ENCODE results near the gene SSU72. TPM values are rescaled to one million over a fixed set of nuclear protein-coding genes. Genes with fewer than 3 reads are reported as not detected.

The SSU72 gene
- total RNA-seq, 1 experiment from 2014 or later: 179 TPM

GRCh38 chr1:1618396-1619068, 43.9 kb upstream of the SSU72 start:
- no peaks in the 10 kb centered on the region for H3K79me2 ChIP-seq (ENCODE audit: insufficient read depth, low read length)
- Mint-ChIP-seq H3K36me3 (ENCODE audit: insufficient read depth in 1 of 3, low read depth in 3 of 3) (peaks cover 2 to 13% (median 6%) of the 10 kb centered on the region in 3 experiments; a peak in 6 of 7 replicates), H3K27me3 (ENCODE audit: low read depth) (no peaks in the 10 kb centered on the region; the same call in 1 of the 2 replicates), H3K4me3 (no peak overlapping the region), H3K27ac (no peak overlapping the region), H3K9me3 (no peaks in the 10 kb centered on the region; a peak in 1 of 5 replicates), H3K4me1 (peaks cover 14 to 18% of the 10 kb centered on the region in 2 experiments)
- H3K4ac ChIP-seq (ENCODE audit: low read depth, low read length): no peak overlapping the region
- DNase-seq: no peak
- no peak overlapping the region for H4K5ac ChIP-seq (ENCODE audit: insufficient read length, low read depth, low read length)
- no peak overlapping the region for H2AFZ ChIP-seq (ENCODE audit: low read length)
- no peak overlapping the region for H2AK5ac ChIP-seq (ENCODE audit: insufficient read length, low read length)
- H2BK20ac ChIP-seq (ENCODE audit: low read depth, low read length, poor library complexity, severe bottlenecking): no peak overlapping the region
- H4K91ac ChIP-seq (ENCODE audit: insufficient read length, low read depth, low read length): no peak overlapping the region
- whole genome bisulfite sequencing (ENCODE audit: extremely low coverage, insufficient read length, low lambda C conversion rate): no CpG with 5 or more reads among the region's 9 CpGs
- H3T11ph ChIP-seq (ENCODE audit: low read length): no peak overlapping the region
- no peak overlapping the region for H3K9ac ChIP-seq (ENCODE audit: extremely low read depth, insufficient read length, low read length)
- no peak overlapping the region for H2BK12ac ChIP-seq (ENCODE audit: insufficient read length, low read depth, low read length)
- H4K20me1 ChIP-seq (ENCODE audit: control insufficient read depth, insufficient read depth, insufficient read length): no peaks in the 10 kb centered on the region
- no peak overlapping the region for H3K18ac ChIP-seq (ENCODE audit: insufficient read length, low read depth, low read length)
- no peak overlapping the region for H2BK120ac ChIP-seq (ENCODE audit: low read depth, low read length, poor library complexity, severe bottlenecking)
- peaks cover 15% of the 10 kb centered on the region for H3K23me2 ChIP-seq (ENCODE audit: insufficient read length, low read depth, low read length, poor library complexity, severe bottlenecking)
- TF ChIP-seq, protein P1, sequence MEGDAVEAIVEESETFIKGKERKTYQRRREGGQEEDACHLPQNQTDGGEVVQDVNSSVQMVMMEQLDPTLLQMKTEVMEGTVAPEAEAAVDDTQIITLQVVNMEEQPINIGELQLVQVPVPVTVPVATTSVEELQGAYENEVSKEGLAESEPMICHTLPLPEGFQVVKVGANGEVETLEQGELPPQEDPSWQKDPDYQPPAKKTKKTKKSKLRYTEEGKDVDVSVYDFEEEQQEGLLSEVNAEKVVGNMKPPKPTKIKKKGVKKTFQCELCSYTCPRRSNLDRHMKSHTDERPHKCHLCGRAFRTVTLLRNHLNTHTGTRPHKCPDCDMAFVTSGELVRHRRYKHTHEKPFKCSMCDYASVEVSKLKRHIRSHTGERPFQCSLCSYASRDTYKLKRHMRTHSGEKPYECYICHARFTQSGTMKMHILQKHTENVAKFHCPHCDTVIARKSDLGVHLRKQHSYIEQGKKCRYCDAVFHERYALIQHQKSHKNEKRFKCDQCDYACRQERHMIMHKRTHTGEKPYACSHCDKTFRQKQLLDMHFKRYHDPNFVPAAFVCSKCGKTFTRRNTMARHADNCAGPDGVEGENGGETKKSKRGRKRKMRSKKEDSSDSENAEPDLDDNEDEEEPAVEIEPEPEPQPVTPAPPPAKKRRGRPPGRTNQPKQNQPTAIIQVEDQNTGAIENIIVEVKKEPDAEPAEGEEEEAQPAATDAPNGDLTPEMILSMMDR (conservative IDR thresholded peaks at IDR 0.05): no peak
- no peaks in the 10 kb centered on the region for H3K27me3 ChIP-seq (ENCODE audit: insufficient read depth, low read length)
- peaks cover 5% of the 10 kb centered on the region; the same call in 1 of the 2 replicates for H3K4me1 ChIP-seq (ENCODE audit: insufficient read depth, low read length)
- no peak overlapping the region for H2BK5ac ChIP-seq (ENCODE audit: insufficient read length, low read length)
- H2BK15ac ChIP-seq (ENCODE audit: low read depth, low read length): no peak overlapping the region
- H3K23ac ChIP-seq (ENCODE audit: insufficient read length, low read depth, low read length): no peak overlapping the region
- H4K8ac ChIP-seq (replicated peaks; ENCODE audit: insufficient read length, low read depth, low read length): no peak overlapping the region
- H3K27ac ChIP-seq (ENCODE audit: insufficient read length, low read depth, low read length): no peak overlapping the region
- no peak overlapping the region for H3K14ac ChIP-seq (ENCODE audit: insufficient read depth, low read length)
- no peaks in the 10 kb centered on the region for H3K79me1 ChIP-seq (ENCODE audit: insufficient read depth, low read depth, low read length, poor library complexity, severe bottlenecking)
- no peak overlapping the region for H3K56ac ChIP-seq (ENCODE audit: insufficient read length, low read depth, low read length)
- no peak overlapping the region for H3K4me2 ChIP-seq (ENCODE audit: insufficient read depth, insufficient read length, low read length)
- H3K9me3 ChIP-seq (ENCODE audit: control insufficient read depth, low read depth, low read length): no peaks in the 10 kb centered on the region
